ENCODE data around the gene STK25.
"Not testable (repeated sequence)": the region's sequence is repeated elsewhere in the genome, so short reads cannot be mapped to it uniquely, and the experiment has no call there.

DNA sequence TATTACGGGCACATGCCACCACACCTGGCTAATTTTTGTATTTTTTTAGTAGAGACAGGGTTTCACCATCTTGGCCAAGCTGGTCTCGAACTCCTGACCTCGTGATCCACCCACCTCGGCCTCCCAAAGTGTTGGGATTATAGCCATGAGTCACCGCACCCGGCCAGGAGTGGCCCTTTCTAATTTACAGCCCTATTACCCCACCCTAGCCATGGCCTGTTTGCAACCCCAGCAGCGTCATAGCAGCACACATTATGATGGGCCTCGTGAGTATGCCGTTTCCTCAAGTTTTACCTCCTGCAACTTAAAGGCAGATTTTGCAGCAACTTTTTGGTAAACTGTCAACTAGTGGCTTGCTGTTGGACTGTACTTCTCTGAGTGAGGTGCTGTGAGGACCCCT, 54.5 kb downstream of the STK25 start:
- TF ChIP-seq, protein P1, sequence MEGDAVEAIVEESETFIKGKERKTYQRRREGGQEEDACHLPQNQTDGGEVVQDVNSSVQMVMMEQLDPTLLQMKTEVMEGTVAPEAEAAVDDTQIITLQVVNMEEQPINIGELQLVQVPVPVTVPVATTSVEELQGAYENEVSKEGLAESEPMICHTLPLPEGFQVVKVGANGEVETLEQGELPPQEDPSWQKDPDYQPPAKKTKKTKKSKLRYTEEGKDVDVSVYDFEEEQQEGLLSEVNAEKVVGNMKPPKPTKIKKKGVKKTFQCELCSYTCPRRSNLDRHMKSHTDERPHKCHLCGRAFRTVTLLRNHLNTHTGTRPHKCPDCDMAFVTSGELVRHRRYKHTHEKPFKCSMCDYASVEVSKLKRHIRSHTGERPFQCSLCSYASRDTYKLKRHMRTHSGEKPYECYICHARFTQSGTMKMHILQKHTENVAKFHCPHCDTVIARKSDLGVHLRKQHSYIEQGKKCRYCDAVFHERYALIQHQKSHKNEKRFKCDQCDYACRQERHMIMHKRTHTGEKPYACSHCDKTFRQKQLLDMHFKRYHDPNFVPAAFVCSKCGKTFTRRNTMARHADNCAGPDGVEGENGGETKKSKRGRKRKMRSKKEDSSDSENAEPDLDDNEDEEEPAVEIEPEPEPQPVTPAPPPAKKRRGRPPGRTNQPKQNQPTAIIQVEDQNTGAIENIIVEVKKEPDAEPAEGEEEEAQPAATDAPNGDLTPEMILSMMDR (conservative IDR thresholded peaks at IDR 0.05; ENCODE audit: low read depth in 2 of 2): not testable (repeated sequence)
- TF ChIP-seq EZH2 (IDR thresholded peaks at IDR 0.05; ENCODE audit: low read depth, unreplicated experiment); ZNF331 (CRISPR knock-in tag; IDR thresholded peaks at IDR 0.05; ENCODE audit: low read depth); REST (IDR thresholded peaks at IDR 0.05; ENCODE audit: unreplicated experiment); NANOG (IDR thresholded peaks at IDR 0.05; ENCODE audit: borderline replicate concordance); POLR2AphosphoS5 (IDR thresholded peaks at IDR 0.05; ENCODE audit: low read depth); EZH2phosphoT487 (IDR thresholded peaks at IDR 0.05; ENCODE audit: unreplicated experiment); CREB1 (CRISPR knock-in tag; IDR thresholded peaks at IDR 0.05; ENCODE audit: low read depth); JUNB (IDR thresholded peaks at IDR 0.05; ENCODE audit: unreplicated experiment); STAT1 (IDR thresholded peaks at IDR 0.05; ENCODE audit: unreplicated experiment); ETS1 (IDR thresholded peaks at IDR 0.05); ZNF114 (CRISPR knock-in tag; IDR thresholded peaks at IDR 0.05): not testable (repeated sequence)
- TF ChIP-seq, protein P2, sequence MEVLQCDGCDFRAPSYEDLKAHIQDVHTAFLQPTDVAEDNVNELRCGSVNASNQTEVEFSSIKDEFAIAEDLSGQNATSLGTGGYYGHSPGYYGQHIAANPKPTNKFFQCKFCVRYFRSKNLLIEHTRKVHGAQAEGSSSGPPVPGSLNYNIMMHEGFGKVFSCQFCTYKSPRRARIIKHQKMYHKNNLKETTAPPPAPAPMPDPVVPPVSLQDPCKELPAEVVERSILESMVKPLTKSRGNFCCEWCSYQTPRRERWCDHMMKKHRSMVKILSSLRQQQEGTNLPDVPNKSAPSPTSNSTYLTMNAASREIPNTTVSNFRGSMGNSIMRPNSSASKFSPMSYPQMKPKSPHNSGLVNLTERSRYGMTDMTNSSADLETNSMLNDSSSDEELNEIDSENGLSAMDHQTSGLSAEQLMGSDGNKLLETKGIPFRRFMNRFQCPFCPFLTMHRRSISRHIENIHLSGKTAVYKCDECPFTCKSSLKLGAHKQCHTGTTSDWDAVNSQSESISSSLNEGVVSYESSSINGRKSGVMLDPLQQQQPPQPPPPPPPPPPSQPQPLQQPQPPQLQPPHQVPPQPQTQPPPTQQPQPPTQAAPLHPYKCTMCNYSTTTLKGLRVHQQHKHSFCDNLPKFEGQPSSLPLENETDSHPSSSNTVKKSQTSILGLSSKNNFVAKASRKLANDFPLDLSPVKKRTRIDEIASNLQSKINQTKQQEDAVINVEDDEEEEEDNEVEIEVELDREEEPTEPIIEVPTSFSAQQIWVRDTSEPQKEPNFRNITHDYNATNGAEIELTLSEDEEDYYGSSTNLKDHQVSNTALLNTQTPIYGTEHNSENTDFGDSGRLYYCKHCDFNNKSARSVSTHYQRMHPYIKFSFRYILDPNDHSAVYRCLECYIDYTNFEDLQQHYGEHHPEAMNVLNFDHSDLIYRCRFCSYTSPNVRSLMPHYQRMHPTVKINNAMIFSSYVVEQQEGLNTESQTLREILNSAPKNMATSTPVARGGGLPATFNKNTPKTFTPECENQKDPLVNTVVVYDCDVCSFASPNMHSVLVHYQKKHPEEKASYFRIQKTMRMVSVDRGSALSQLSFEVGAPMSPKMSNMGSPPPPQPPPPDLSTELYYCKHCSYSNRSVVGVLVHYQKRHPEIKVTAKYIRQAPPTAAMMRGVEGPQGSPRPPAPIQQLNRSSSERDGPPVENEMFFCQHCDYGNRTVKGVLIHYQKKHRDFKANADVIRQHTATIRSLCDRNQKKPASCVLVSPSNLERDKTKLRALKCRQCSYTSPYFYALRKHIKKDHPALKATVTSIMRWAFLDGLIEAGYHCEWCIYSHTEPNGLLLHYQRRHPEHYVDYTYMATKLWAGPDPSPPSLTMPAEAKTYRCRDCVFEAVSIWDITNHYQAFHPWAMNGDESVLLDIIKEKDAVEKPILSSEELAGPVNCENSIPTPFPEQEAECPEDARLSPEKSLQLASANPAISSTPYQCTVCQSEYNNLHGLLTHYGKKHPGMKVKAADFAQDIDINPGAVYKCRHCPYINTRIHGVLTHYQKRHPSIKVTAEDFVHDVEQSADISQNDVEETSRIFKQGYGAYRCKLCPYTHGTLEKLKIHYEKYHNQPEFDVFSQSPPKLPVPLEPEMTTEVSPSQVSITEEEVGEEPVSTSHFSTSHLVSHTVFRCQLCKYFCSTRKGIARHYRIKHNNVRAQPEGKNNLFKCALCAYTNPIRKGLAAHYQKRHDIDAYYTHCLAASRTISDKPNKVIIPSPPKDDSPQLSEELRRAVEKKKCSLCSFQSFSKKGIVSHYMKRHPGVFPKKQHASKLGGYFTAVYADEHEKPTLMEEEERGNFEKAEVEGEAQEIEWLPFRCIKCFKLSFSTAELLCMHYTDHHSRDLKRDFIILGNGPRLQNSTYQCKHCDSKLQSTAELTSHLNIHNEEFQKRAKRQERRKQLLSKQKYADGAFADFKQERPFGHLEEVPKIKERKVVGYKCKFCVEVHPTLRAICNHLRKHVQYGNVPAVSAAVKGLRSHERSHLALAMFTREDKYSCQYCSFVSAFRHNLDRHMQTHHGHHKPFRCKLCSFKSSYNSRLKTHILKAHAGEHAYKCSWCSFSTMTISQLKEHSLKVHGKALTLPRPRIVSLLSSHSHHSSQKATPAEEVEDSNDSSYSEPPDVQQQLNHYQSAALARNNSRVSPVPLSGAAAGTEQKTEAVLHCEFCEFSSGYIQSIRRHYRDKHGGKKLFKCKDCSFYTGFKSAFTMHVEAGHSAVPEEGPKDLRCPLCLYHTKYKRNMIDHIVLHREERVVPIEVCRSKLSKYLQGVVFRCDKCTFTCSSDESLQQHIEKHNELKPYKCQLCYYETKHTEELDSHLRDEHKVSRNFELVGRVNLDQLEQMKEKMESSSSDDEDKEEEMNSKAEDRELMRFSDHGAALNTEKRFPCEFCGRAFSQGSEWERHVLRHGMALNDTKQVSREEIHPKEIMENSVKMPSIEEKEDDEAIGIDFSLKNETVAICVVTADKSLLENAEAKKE (CRISPR knock-in tag; IDR thresholded peaks at IDR 0.05): not testable (repeated sequence)
